GM12878 (cell line): ENCODE measurements around the gene PDZD7. TPM values are rescaled to one million over a fixed set of nuclear protein-coding genes. Genes with fewer than 3 reads are reported as not detected.

Experiments
- BCL11A ChIP-seq: IDR thresholded peaks from 2 replicates; pipeline ENCODE4 v1.6.1; 2011; ENCODE audit warnings: low read depth, low read length
- BHLHE40 ChIP-seq, 2 experiments: fragments of 450-650 bp in 1 of 2; IDR thresholded peaks; 2 replicates each; pipeline ENCODE4 v1.6.1; 2011 to 2017; ENCODE audit warnings: low read depth in 2 of 2, borderline replicate concordance in 1 of 2, improper control_type of control experiment in 1 of 2, low read length in 1 of 2, mild to moderate bottlenecking in 1 of 2
- IKZF1 ChIP-seq: fragments of 450-650 bp; conservative IDR thresholded peaks from 2 replicates; pipeline ENCODE4 v1.6.1; 2017; ENCODE audit warnings: antibody characterized with exemption, mild to moderate bottlenecking
- KLF5 ChIP-seq: fragments of 450-650 bp; IDR thresholded peaks from 2 replicates; pipeline ENCODE4 v1.6.1; 2014; ENCODE audit warnings: mild to moderate bottlenecking; ENCODE audit not compliant: partially characterized antibody
- MEF2A ChIP-seq: IDR thresholded peaks from 2 replicates; pipeline ENCODE4 v1.6.1; 2011; ENCODE audit warnings: low read depth, mild to moderate bottlenecking, low read length, moderate library complexity; ENCODE audit not compliant: insufficient read depth
- NKRF ChIP-seq: fragments of 450-650 bp; conservative IDR thresholded peaks from 2 replicates; pipeline ENCODE4 v1.6.1; 2017; ENCODE audit warnings: mild to moderate bottlenecking, moderate library complexity
- PAX8 ChIP-seq: fragments of 450-650 bp; IDR thresholded peaks from 2 replicates; pipeline ENCODE4 v1.6.1; 2017; ENCODE audit warnings: mild to moderate bottlenecking, moderate library complexity
- PML ChIP-seq: IDR thresholded peaks from 2 replicates; pipeline ENCODE4 v1.6.1; 2012; ENCODE audit warnings: low read length, inconsistent platforms
- POLR2A ChIP-seq: IDR thresholded peaks from 2 replicates; pipeline ENCODE4 v1.6.1; 2011; ENCODE audit warnings: low read depth, mild to moderate bottlenecking, low read length
- RCOR1 ChIP-seq: conservative IDR thresholded peaks from 2 replicates; pipeline ENCODE4 v1.6.1; 2012; ENCODE audit warnings: low read depth, low read length, improper control_type of control experiment
- SPI1 ChIP-seq: IDR thresholded peaks from 2 replicates; pipeline ENCODE4 v1.6.1; 2011; ENCODE audit warnings: low read depth, mild to moderate bottlenecking, low read length, moderate library complexity, borderline replicate concordance; ENCODE audit not compliant: insufficient read depth
- TCF7 ChIP-seq: IDR thresholded peaks from 2 replicates; pipeline ENCODE4 v1.6.1; 2014; ENCODE audit warnings: antibody characterized with exemption, borderline replicate concordance
- YY1 ChIP-seq: IDR thresholded peaks from 2 replicates; pipeline ENCODE4 v1.6.1; 2011; ENCODE audit warnings: low read depth, mild to moderate bottlenecking, low read length
- ZBTB33 ChIP-seq: fragments of 450-650 bp; IDR thresholded peaks from 2 replicates; pipeline ENCODE4 v1.6.1; 2017; ENCODE audit warnings: mild to moderate bottlenecking
- ZBTB40 ChIP-seq: fragments of 450-650 bp; IDR thresholded peaks from 2 replicates; pipeline ENCODE4 v1.6.1; 2016; ENCODE audit warnings: mild to moderate bottlenecking, moderate library complexity, borderline replicate concordance
- ZNF384 ChIP-seq: IDR thresholded peaks from 2 replicates; pipeline ENCODE4 v1.6.1; 2012; ENCODE audit warnings: low read depth, mild to moderate bottlenecking, low read length, improper control_type of control experiment, borderline replicate concordance
- polyA plus RNA-seq, 11 experiments: library from polyadenylated mRNA; depleted of rRNA in 4 of 11; unstranded in 6 of 11; stranded (reverse) in 5 of 11; fragments of >200 nt; fragmentation: Nextera tagmentation in 4 of 11; fragmentation: Illumina TruSeq in 1 of 11; extraction: Ambion mirVana in 4 of 11; extraction: Trizol in 1 of 11; gene quantifications; 1 replicate in 1 of 11; 2 replicates in 10 of 11; pipeline versions ENCODE4 v1.2.1 to v1.2.3, GENCODE V29; 2011 to 2016; ENCODE audit warnings: inconsistent platforms in 2 of 11, missing spikeins in 2 of 11, low read depth in 1 of 11
- total RNA-seq, 4 experiments: library from RNA; depleted of rRNA in 3 of 4; stranded (reverse); fragments of >200 nt in 3 of 4; fragmentation: Illumina TruSeq in 1 of 4; extraction: Trizol in 1 of 4; gene quantifications; 2 replicates each; pipeline versions ENCODE4 v1.2.1 to v1.2.3, GENCODE V29; 2013 to 2021

PDZD7 gene
- total and polyA plus RNA-seq, 10 of the 15 experiments (the other 5 are each of a cell fraction or from before 2014, with no cell fraction given) = 0.01 to 0.20 (median 0.03) TPM; not detected in 7

DNA sequence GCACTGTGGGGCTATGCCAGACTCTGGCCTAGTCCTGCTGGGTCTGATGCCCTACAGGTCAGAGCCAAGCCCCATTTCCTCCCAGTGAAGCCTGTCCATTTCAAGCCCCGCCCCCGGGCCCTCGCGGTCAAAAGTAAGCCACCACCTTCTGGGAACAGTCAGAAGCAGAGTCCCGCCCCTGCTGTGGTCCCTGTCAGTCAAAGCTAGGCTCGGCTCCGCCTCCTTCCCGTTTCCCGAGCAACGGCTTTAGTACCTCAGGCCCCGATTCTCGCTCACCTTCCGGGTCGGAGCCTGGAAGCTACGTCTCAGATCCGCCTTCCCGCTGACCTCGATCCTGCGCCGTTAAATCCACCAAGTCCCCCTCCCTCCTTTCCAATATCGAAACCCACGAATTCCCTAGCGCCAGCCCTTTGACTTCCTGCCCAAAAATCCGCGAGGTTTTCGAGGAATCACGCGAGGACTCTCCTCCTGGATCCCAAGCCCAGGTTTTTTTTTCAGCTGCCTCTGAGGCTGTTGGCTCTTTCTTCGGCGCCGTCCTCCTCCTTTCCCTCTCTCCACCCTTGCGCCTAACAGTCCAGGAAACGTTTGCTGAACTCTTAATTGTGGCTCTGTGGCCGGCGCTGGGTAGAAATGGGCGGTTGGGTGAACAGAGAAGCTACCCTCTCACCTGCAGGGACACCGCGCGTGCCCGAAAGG lies 11.9 kb upstream of the PDZD7 start (continued):
- TF ChIP-seq NKRF = no peak
- TF ChIP-seq PML = peak; percentile 61; the same call in 1 of the 2 replicates
- no peak for TF ChIP-seq MEF2A
- no peak for TF ChIP-seq PAX8
- TF ChIP-seq YY1 = no peak
- TF ChIP-seq ZBTB40 = peak; percentile 39; the same call in 1 of the 2 replicates
- no peak for TF ChIP-seq ZBTB33
- 0 out of 2 replicates have a peak, but pooled peaks have one; percentile 4 for TF ChIP-seq SPI1
- TF ChIP-seq BHLHE40 (IDR thresholded peaks at IDR 0.05; ENCODE audit: borderline replicate concordance in 1 of 2, low read depth in 2 of 2, low read length in 1 of 2) = 0 out of 4 replicates have a peak, but pooled peaks of 1 of the 2 experiments have one; percentile 32
- TF ChIP-seq RCOR1 = no peak
- TF ChIP-seq ZNF384 = 0 out of 2 replicates have a peak, but pooled peaks have one; percentile 29
- TF ChIP-seq TCF7 = no peak
- no peak for TF ChIP-seq BCL11A
- TF ChIP-seq IKZF1 = peak; percentile 81
- peak; percentile 87 for TF ChIP-seq POLR2A
- no peak for TF ChIP-seq KLF5
